Keratinocyte (primary cell): ENCODE results near the gene ITPKB.

Source experiments
- EZH2 ChIP-seq: IDR thresholded peaks from one replicate; pipeline ENCODE4 v1.6.1; 2012; ENCODE audit warnings: inconsistent platforms, mild to moderate bottlenecking, low read length, moderate library complexity
- TF ChIP-seq, protein P1 (sequence below), 3 experiments: IDR thresholded peaks in 1 of 3; conservative IDR thresholded peaks in 1 of 3; optimal IDR thresholded peaks in 1 of 3; 2 replicates in 2 of 3; 3 replicates in 1 of 3; pipeline versions ENCODE3 to v1.5.1; 2011; ENCODE audit warnings: low read length in 3 of 3, mild to moderate bottlenecking in 3 of 3, moderate library complexity in 2 of 3, control low read depth in 1 of 3, inconsistent platforms in 1 of 3; ENCODE audit not compliant: insufficient read depth in 2 of 3; ENCODE audit errors: extremely low read depth in 1 of 3

DNA sequence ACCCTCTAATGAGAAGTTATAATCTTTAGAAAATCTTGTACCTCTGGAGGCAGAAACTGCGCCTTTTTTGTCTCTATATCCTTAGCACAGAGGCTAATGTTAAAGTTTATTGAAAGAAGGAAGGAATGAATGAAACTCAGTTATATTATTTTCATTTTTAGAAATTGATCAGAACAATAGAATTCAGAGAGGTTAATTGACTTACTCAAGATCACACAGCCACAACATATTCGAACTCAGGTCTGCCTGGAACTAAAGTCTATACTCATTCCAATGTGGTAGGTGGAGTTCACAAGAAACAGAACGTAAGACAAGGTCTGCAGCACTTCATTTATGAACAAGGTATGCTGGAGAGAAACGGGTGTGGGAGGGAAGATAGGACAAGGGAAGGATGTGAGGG, 23.0 kb upstream of the ITPKB start:
- no peak for TF ChIP-seq EZH2
- TF ChIP-seq, protein P1, sequence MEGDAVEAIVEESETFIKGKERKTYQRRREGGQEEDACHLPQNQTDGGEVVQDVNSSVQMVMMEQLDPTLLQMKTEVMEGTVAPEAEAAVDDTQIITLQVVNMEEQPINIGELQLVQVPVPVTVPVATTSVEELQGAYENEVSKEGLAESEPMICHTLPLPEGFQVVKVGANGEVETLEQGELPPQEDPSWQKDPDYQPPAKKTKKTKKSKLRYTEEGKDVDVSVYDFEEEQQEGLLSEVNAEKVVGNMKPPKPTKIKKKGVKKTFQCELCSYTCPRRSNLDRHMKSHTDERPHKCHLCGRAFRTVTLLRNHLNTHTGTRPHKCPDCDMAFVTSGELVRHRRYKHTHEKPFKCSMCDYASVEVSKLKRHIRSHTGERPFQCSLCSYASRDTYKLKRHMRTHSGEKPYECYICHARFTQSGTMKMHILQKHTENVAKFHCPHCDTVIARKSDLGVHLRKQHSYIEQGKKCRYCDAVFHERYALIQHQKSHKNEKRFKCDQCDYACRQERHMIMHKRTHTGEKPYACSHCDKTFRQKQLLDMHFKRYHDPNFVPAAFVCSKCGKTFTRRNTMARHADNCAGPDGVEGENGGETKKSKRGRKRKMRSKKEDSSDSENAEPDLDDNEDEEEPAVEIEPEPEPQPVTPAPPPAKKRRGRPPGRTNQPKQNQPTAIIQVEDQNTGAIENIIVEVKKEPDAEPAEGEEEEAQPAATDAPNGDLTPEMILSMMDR (optimal IDR thresholded peaks at IDR 0.05 in 1 of 3, IDR thresholded peaks at IDR 0.05 in 1 of 3, conservative IDR thresholded peaks at IDR 0.05 in 1 of 3; ENCODE audit: extremely low read depth in 1 of 3, insufficient read depth in 2 of 3, low read length in 3 of 3) = no peak
